Measurements from ENCODE around the gene KRTAP4-4. TPM values are rescaled to one million over a fixed set of nuclear protein-coding genes. Genes with fewer than 3 reads are reported as not detected.
"Not testable (repeated sequence)": the region's sequence is repeated elsewhere in the genome, so short reads cannot be mapped to it uniquely, and the experiment has no call there.

The KRTAP4-4 gene
- not detected for total RNA-seq
- long read RNA-seq, result 0 reads

GRCh38 chr17:41160648-41161047 lies at the start of gene KRTAP4-4:
KRTAP4-4 (minus strand) TSS chr17:41160748; CDS start chr17:41160691, 57 bp downstream.
- no peak for DNase-seq (ENCODE audit: low spot score)
- intact Hi-C loops (cut with DNase I), result no loop called here

GRCh38 chr17:41199421-41200078 lies 39.0 kb upstream of the KRTAP4-4 start:
- DNase-seq (ENCODE audit: low spot score), result no peak
- intact Hi-C loops (cut with DNase I), result no loop called here

GRCh38 chr17:41196068-41196467 lies 35.5 kb upstream of the KRTAP4-4 start:
- no peak for DNase-seq (ENCODE audit: low spot score)
- intact Hi-C loops (cut with DNase I), result no loop called here

- intact Hi-C loops (cut with DNase I), result no loop called here
- DNase-seq (ENCODE audit: low spot score), result no peak
Measured at GRCh38 chr17:41190328-41190727, 29.8 kb upstream of the KRTAP4-4 start.

- intact Hi-C loops (cut with DNase I); DNase-seq (ENCODE audit: low spot score): not testable (repeated sequence)
Measured at GRCh38 chr17:41189837-41190318, 29.3 kb upstream of the KRTAP4-4 start, which contains the start of gene KRTAP9-1. KRTAP9-1 (plus strand) TSS chr17:41189887; CDS start chr17:41189887, 0 bp downstream.

- intact Hi-C loops (cut with DNase I), result no loop called here
- DNase-seq (ENCODE audit: low spot score), result no peak
Measured at GRCh38 chr17:41186872-41187271, 26.3 kb upstream of the KRTAP4-4 start.

- intact Hi-C loops (cut with DNase I), result no loop called here
Measured at GRCh38 chr17:41185001-41185400, 24.5 kb upstream of the KRTAP4-4 start.

GRCh38 chr17:41184480-41184961 lies 24.0 kb upstream of the KRTAP4-4 start, which contains the start of gene KRTAP4-1:
KRTAP4-1 (minus strand) TSS chr17:41184911; CDS start chr17:41184854, 57 bp downstream.
- DNase-seq (ENCODE audit: low spot score), result no peak
- intact Hi-C loops (cut with DNase I), result no loop called here

More at GRCh38 chr17:41185001-41185400, 24.5 kb upstream of the KRTAP4-4 start:
- DNase-seq (ENCODE audit: low spot score), result no peak

- no peak for DNase-seq (ENCODE audit: low spot score)
- intact Hi-C loops (cut with DNase I), result no loop called here
Measured at GRCh38 chr17:41178843-41179616, 18.5 kb upstream of the KRTAP4-4 start.

GRCh38 chr17:41178341-41178740 lies 17.8 kb upstream of the KRTAP4-4 start:
- no peak for DNase-seq (ENCODE audit: low spot score)
- intact Hi-C loops (cut with DNase I), result no loop called here

GRCh38 chr17:41177727-41178271 lies 17.3 kb upstream of the KRTAP4-4 start, which contains the start of gene KRTAP4-2:
KRTAP4-2 (minus strand) TSS chr17:41178221; CDS start chr17:41178164, 57 bp downstream.
- no peak for DNase-seq (ENCODE audit: low spot score)
- intact Hi-C loops (cut with DNase I), result no loop called here

GRCh38 chr17:41176744-41177387 lies 16.3 kb upstream of the KRTAP4-4 start:
- no peak for DNase-seq (ENCODE audit: low spot score)
- intact Hi-C loops (cut with DNase I), result no loop called here

GRCh38 chr17:41171886-41172285 lies 11.3 kb upstream of the KRTAP4-4 start:
- intact Hi-C loops (cut with DNase I), result no loop called here
- DNase-seq (ENCODE audit: low spot score), result no peak

- intact Hi-C loops (cut with DNase I), result no loop called here
- no peak for DNase-seq (ENCODE audit: low spot score)
Measured at GRCh38 chr17:41168121-41168520, 7.6 kb upstream of the KRTAP4-4 start, which contains the start of gene KRTAP4-3. KRTAP4-3 (minus strand) TSS chr17:41168221; CDS start chr17:41168172, 49 bp downstream.

- intact Hi-C loops (cut with DNase I), result no loop called here
- no peak for DNase-seq (ENCODE audit: low spot score)
Measured at GRCh38 chr17:41167561-41167960, 7.0 kb upstream of the KRTAP4-4 start.

GRCh38 chr17:41163828-41164227 lies 3.3 kb upstream of the KRTAP4-4 start:
- DNase-seq (ENCODE audit: low spot score), result no peak
- intact Hi-C loops (cut with DNase I), result no loop called here

- intact Hi-C loops (cut with DNase I), result not testable (repeated sequence)
Measured at GRCh38 chr17:41160190-41160589, 358 bp downstream of the KRTAP4-4 start.

GRCh38 chr17:41153856-41154255 lies 6.7 kb downstream of the KRTAP4-4 start:
- intact Hi-C loops (cut with DNase I), result no loop called here
- no peak for DNase-seq (ENCODE audit: low spot score)

More at GRCh38 chr17:41160190-41160589, 358 bp downstream of the KRTAP4-4 start:
- DNase-seq (ENCODE audit: low spot score), result not testable (repeated sequence)

GRCh38 chr17:41151525-41151924 lies 9.0 kb downstream of the KRTAP4-4 start:
- no peak for DNase-seq (ENCODE audit: low spot score)
- intact Hi-C loops (cut with DNase I), result no loop called here
